HUES64 (cell line): Measurements from ENCODE around the gene RNLS.

Source experiments
- H3K27ac ChIP-seq: 2 replicates; pipeline ENCODE4 v1.7.0; 2013; ENCODE audit warnings: low read depth, low read length, inconsistent platforms
- H3K27me3 ChIP-seq: 2 replicates; pipeline ENCODE4 v1.6.1; 2013; ENCODE audit warnings: mild to moderate bottlenecking, low read length; ENCODE audit not compliant: insufficient read depth
- H3K36me3 ChIP-seq: 2 replicates; pipeline ENCODE4 v1.6.1; 2013; ENCODE audit warnings: mild to moderate bottlenecking, low read length; ENCODE audit not compliant: insufficient read depth
- H3K4me1 ChIP-seq: 2 replicates; pipeline ENCODE4 v1.6.1; 2013; ENCODE audit warnings: mild to moderate bottlenecking, low read length, moderate library complexity; ENCODE audit not compliant: insufficient read depth
- H3K4me3 ChIP-seq: 2 replicates; pipeline ENCODE4 v1.5.1; 2013; ENCODE audit warnings: mild to moderate bottlenecking, low read length, moderate library complexity
- H3K9ac ChIP-seq: 2 replicates; pipeline ENCODE4 v1.6.1; 2013; ENCODE audit warnings: mild to moderate bottlenecking, low read depth, low read length
- H3K9me3 ChIP-seq: 2 replicates; pipeline ENCODE4 v1.6.1; 2013; ENCODE audit warnings: low read depth, low read length; ENCODE audit not compliant: insufficient read depth
- WGBS: fragments of 150-250, 120-280 bp; methylation state at CpG from one replicate; pipeline ENCODE4 v1.1.7; 2013; ENCODE audit warnings: missing lambda C conversion rate; 5-methylcytosine and 5-hydroxymethylcytosine counted together

RNLS gene

GRCh38 chr10:88521791-88522190, 61.3 kb downstream of the RNLS start:
- H3K4me3 ChIP-seq, result no peak overlapping the region
- no peak overlapping the region for H3K9ac ChIP-seq
- no peaks in the 10 kb centered on the region for H3K9me3 ChIP-seq
- H3K27me3 ChIP-seq, result no peaks in the 10 kb centered on the region
- H3K36me3 ChIP-seq, result no peaks in the 10 kb centered on the region
- peaks cover 22% of the 10 kb centered on the region for H3K4me1 ChIP-seq
- WGBS, result 89% methylated on average over 1 of the region's 1 CpG
- no peak overlapping the region for H3K27ac ChIP-seq

DNA sequence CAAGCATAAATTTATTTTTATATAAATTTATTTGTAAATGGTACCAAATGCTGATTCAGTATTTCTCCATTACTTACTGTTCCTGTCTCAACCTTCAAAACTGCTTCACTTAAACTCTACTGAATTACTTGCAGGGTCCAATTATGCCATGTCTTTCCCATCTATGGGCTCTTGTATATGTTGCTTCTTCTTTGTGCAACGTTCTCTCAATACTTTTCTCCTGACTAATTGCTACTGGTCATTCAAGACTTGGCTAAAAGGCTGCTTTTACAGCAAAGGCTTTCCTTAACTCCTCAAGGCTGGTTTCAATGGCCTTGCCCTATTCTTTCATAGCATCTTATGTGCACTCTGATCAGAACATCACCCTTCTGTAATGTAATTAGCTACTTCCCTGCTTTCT, 67.9 kb downstream of the RNLS start:
- H3K9me3 ChIP-seq, result no peaks in the 10 kb centered on the region
- no peaks in the 10 kb centered on the region for H3K36me3 ChIP-seq
- H3K4me1 ChIP-seq, result no peaks in the 10 kb centered on the region
- no peak overlapping the region for H3K4me3 ChIP-seq
- WGBS, result 84% methylated on average over 1 of the region's 1 CpG
- H3K27me3 ChIP-seq, result no peaks in the 10 kb centered on the region
- no peak overlapping the region for H3K9ac ChIP-seq
- no peak overlapping the region for H3K27ac ChIP-seq

DNA sequence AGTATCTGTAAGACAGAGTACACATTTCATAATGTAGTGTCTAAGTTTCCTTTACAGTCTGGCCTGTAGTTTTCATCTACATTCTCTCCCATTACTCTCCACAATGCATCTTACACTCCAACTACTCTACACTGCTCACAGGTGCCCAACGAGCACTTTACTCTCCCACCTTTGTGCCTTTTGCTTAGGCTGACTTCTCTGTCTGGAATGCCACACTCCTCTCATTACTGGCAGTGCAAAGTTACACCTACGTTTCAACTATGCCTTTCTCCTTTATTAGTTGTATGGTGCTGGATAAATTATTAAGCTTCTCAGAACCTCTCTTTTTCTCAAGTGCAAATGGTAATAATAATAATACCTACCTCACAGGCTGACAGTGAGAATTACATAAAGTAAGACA, 70.5 kb downstream of the RNLS start:
- Histone ChIP-seq H3K36me3 (no peaks in the 10 kb centered on the region), H3K27ac (no peak overlapping the region), H3K4me3 (no peak overlapping the region), H3K27me3 (no peaks in the 10 kb centered on the region), H3K9ac (no peak overlapping the region), H3K4me1 (no peaks in the 10 kb centered on the region), H3K9me3 (no peaks in the 10 kb centered on the region)
- 89% methylated on average over 1 of the region's 2 CpGs for WGBS

GRCh38 chr10:88508796-88509195, 74.3 kb downstream of the RNLS start:
- no peaks in the 10 kb centered on the region for H3K36me3 ChIP-seq
- H3K4me3 ChIP-seq, result no peak overlapping the region
- WGBS, result 76% methylated on average over 3 of the region's 3 CpGs
- H3K27ac ChIP-seq, result no peak overlapping the region
- no peaks in the 10 kb centered on the region for H3K27me3 ChIP-seq
- H3K9ac ChIP-seq, result no peak overlapping the region
- peaks cover 15% of the 10 kb centered on the region for H3K4me1 ChIP-seq
- no peaks in the 10 kb centered on the region for H3K9me3 ChIP-seq

GRCh38 chr10:88507826-88508453, 75.2 kb downstream of the RNLS start:
- H3K9me3 ChIP-seq, result no peaks in the 10 kb centered on the region
- no peak overlapping the region for H3K27ac ChIP-seq
- no peaks in the 10 kb centered on the region for H3K36me3 ChIP-seq
- WGBS, result 88% methylated on average over 3 of the region's 3 CpGs
- peaks cover 15% of the 10 kb centered on the region for H3K4me1 ChIP-seq
- no peak overlapping the region for H3K9ac ChIP-seq
- no peaks in the 10 kb centered on the region for H3K27me3 ChIP-seq
- no peak overlapping the region for H3K4me3 ChIP-seq

GRCh38 chr10:88507404-88507803, 75.7 kb downstream of the RNLS start:
- no peak overlapping the region for H3K27ac ChIP-seq
- 94% methylated on average over 1 of the region's 1 CpG for WGBS
- H3K9me3 ChIP-seq, result 0 out of 2 replicates have a peak, but pooled peaks cover 2% of the 10 kb centered on the region
- no peak overlapping the region for H3K4me3 ChIP-seq
- no peak overlapping the region for H3K9ac ChIP-seq
- H3K27me3 ChIP-seq, result no peaks in the 10 kb centered on the region
- H3K36me3 ChIP-seq, result no peaks in the 10 kb centered on the region
- H3K4me1 ChIP-seq, result peaks cover 15% of the 10 kb centered on the region

DNA sequence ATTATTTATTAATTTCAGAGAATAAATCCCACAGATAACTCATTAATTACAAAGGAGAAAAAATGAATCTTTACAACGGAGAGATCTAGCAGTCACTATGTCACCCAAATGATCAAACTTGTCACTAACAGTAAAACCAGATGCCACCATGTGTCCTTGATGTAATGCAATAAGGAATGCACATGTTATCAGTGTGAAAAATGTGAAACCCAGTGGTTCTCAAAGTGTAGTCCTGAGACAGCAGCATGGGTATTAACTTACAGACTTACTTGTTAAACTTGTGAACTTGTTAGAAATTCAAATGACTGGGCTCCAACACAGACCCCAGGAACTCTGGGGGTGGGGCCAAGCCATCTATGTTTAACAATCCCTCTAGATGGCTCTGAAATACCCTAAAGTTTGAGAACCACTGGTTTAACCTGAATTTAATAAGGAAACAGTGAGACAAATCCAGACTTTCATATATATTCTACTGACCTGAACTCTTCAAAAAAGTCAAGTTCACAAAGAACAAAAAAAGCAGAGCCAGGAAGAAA, 77.4 kb downstream of the RNLS start:
- Histone ChIP-seq H3K9me3 (0 out of 2 replicates have a peak, but pooled peaks cover 4% of the 10 kb centered on the region), H3K4me3 (no peak overlapping the region), H3K9ac (no peak overlapping the region), H3K4me1 (peaks cover 16% of the 10 kb centered on the region), H3K27ac (no peak overlapping the region), H3K27me3 (no peaks in the 10 kb centered on the region), H3K36me3 (no peaks in the 10 kb centered on the region)
- no CpG with 5 or more reads among the region's 1 CpG for WGBS

- no peak overlapping the region for H3K27ac ChIP-seq
- H3K9ac ChIP-seq, result no peak overlapping the region
- 0 out of 2 replicates have a peak, but pooled peaks cover 4% of the 10 kb centered on the region for H3K9me3 ChIP-seq
- WGBS, result 45% methylated on average over 1 of the region's 1 CpG
- no peaks in the 10 kb centered on the region for H3K36me3 ChIP-seq
- H3K4me3 ChIP-seq, result no peak overlapping the region
- peaks cover 21% of the 10 kb centered on the region for H3K4me1 ChIP-seq
- H3K27me3 ChIP-seq, result no peaks in the 10 kb centered on the region
Measured at GRCh38 chr10:88505265-88505664, 77.9 kb downstream of the RNLS start.

DNA sequence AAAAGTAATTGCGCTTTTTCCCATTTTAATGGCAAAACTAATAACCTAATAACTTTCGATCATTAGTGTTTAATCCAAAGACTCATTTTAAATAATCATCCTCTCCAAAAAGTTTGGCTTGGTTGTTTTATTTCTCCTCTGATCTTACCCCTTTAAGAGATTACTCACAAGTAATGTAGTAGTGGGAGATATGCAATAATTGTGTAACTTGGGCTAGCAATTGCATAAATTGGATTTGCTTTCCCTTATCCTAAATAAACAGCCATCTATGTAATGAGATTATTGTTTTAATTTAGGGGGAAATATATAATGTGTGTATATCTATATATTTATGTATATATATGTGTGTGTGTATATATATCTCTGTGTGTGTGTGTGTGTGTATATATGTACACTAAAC, 82.5 kb downstream of the RNLS start:
- no peak overlapping the region for H3K4me3 ChIP-seq
- H3K4me1 ChIP-seq, result peaks cover 24% of the 10 kb centered on the region
- H3K9ac ChIP-seq, result no peak overlapping the region
- no peak overlapping the region for H3K27ac ChIP-seq
- no peaks in the 10 kb centered on the region for H3K27me3 ChIP-seq
- H3K36me3 ChIP-seq, result no peaks in the 10 kb centered on the region
- 0 out of 2 replicates have a peak, but pooled peaks cover 4% of the 10 kb centered on the region for H3K9me3 ChIP-seq
- WGBS, result 76% methylated on average over 2 of the region's 2 CpGs

DNA sequence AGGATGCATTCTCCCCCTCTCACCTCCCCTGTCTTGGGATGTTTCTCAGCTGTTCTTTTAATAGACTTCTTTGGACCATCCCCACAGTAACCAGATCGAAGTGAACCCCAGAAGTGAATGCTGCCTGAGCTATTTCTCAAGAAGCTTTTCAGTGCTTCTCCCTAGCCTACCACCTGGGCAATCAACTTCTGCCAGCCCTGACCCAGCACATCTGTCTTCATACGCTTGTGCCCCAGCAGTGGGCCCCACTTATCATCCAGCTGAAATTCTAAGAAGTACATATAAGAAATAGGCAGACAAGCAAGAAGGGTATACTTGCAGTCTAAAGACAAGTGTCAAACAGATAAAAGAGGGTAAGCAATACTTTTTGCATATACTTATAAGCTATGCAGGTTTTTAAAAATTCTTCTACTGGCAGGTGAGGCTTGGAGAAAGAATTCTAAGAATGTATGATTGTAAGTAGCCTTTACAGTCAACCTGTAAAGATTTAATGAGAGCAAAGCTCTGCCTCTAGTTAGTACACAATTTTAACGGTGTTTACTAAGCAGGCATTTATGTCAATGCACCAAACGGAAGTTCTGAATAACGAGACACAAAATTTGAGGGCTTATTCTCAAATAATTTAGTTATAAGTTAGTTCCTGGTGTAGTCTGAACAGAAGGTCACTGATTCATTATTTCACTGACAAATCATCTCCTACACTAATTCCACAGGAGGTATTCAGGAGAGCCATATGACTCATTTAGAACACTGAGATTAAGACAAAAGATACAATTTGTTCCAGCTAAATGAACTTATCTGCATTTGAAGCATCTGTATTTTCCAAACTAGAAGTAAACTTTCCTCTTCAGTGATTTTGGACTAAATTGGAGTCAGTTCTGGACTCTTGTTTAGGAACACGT, 83.3 kb downstream of the RNLS start:
- Histone ChIP-seq H3K36me3 (no peaks in the 10 kb centered on the region), H3K9ac (no peak overlapping the region), H3K9me3 (0 out of 2 replicates have a peak, but pooled peaks cover 4% of the 10 kb centered on the region), H3K4me1 (peaks cover 16% of the 10 kb centered on the region; the same call in 1 of the 2 replicates), H3K4me3 (no peak overlapping the region), H3K27me3 (no peaks in the 10 kb centered on the region), H3K27ac (no peak overlapping the region)
- WGBS, result 91% methylated on average over 6 of the region's 6 CpGs

GRCh38 chr10:88497913-88498312, 85.2 kb downstream of the RNLS start:
- no peak overlapping the region for H3K4me3 ChIP-seq
- WGBS, result no CpG with 5 or more reads among the region's 1 CpG
- 0 out of 2 replicates have a peak, but pooled peaks cover 4% of the 10 kb centered on the region for H3K9me3 ChIP-seq
- no peak overlapping the region for H3K9ac ChIP-seq
- H3K27ac ChIP-seq, result no peak overlapping the region
- no peaks in the 10 kb centered on the region for H3K27me3 ChIP-seq
- H3K4me1 ChIP-seq, result peaks cover 20% of the 10 kb centered on the region; the same call in 1 of the 2 replicates
- no peaks in the 10 kb centered on the region for H3K36me3 ChIP-seq
